Liver (tissue), 9 donors: ENCODE results near the gene PARD3. TPM values are rescaled to one million over a fixed set of nuclear protein-coding genes. Genes with fewer than 3 reads are reported as not detected.
A peak's percentile ranks its signal among the peaks of the same experiment; 100 is the strongest.

Experiments used
- DNase-seq: peaks from one replicate; pipeline ENCODE4 v3.0.0-alpha.2; 2017; ENCODE audit warnings: low spot score
- H3K27ac ChIP-seq, 2 donors: one replicate each; pipeline ENCODE4 v1.7.0; 2013; ENCODE audit warnings: inconsistent platforms in 2 of 2, low read length in 2 of 2, control low read depth in 1 of 2, low read depth in 1 of 2, mild to moderate bottlenecking in 1 of 2
- H3K27me3 ChIP-seq, 4 donors: one replicate each; pipeline versions ENCODE4 v1.6.1 to v1.7.0; 2013; ENCODE audit warnings: low read length in 3 of 4, inconsistent platforms in 1 of 4, mild to moderate bottlenecking in 1 of 4, moderate library complexity in 1 of 4; ENCODE audit not compliant: control insufficient read depth in 4 of 4, insufficient read depth in 4 of 4
- H3K36me3 ChIP-seq, 4 donors: one replicate each; pipeline versions ENCODE4 v1.6.1 to v1.7.0; 2013; ENCODE audit warnings: low read length in 3 of 4, mild to moderate bottlenecking in 3 of 4, low read depth in 1 of 4, moderate library complexity in 1 of 4; ENCODE audit not compliant: control insufficient read depth in 4 of 4, insufficient read depth in 3 of 4
- H3K4me1 ChIP-seq, 4 donors: one replicate each; pipeline versions ENCODE4 v1.6.1 to v1.7.0; 2013; ENCODE audit warnings: low read length in 3 of 4, mild to moderate bottlenecking in 3 of 4, moderate library complexity in 1 of 4; ENCODE audit not compliant: control insufficient read depth in 4 of 4, insufficient read depth in 4 of 4
- H3K4me3 ChIP-seq, 3 donors: one replicate each; pipeline versions ENCODE4 v1.6.1 to v1.7.0; 2013; ENCODE audit warnings: low read length in 3 of 3, control low read depth in 1 of 3, low read depth in 1 of 3, mild to moderate bottlenecking in 1 of 3
- H3K9ac ChIP-seq, 2 donors: one replicate each; pipeline ENCODE4 v1.7.0; 2013; ENCODE audit warnings: low read length in 2 of 2, mild to moderate bottlenecking in 2 of 2, moderate library complexity in 2 of 2, control low read depth in 1 of 2, low read depth in 1 of 2
- H3K9me3 ChIP-seq, 4 donors: one replicate each; pipeline versions ENCODE4 v1.6.1 to v1.7.0; 2013; ENCODE audit warnings: low read length in 3 of 4; ENCODE audit not compliant: control insufficient read depth in 4 of 4
- EGR1 ChIP-seq, 2 donors: IDR thresholded peaks; 2 replicates each; pipeline ENCODE4 v1.6.1; 2016 to 2018; ENCODE audit warnings: antibody characterized with exemption in 2 of 2, low read depth in 2 of 2
- FOXA1 ChIP-seq: IDR thresholded peaks from 2 replicates; pipeline ENCODE4 v1.6.1; 2016; ENCODE audit warnings: antibody characterized with exemption
- FOXA2 ChIP-seq: IDR thresholded peaks from 2 replicates; pipeline ENCODE4 v1.6.1; 2016; ENCODE audit warnings: antibody characterized with exemption
- HNF4A ChIP-seq, 2 donors: conservative IDR thresholded peaks; 2 replicates each; pipeline ENCODE4 v1.6.1; 2016; ENCODE audit warnings: antibody characterized with exemption in 2 of 2, mild to moderate bottlenecking in 2 of 2
- JUND ChIP-seq, 2 donors: IDR thresholded peaks; 2 replicates each; pipeline ENCODE4 v1.6.1; 2016; ENCODE audit warnings: antibody characterized with exemption in 2 of 2
- RAD21 ChIP-seq, 2 donors: IDR thresholded peaks; 2 replicates each; pipeline ENCODE4 v1.6.1; 2016; ENCODE audit warnings: antibody characterized with exemption in 2 of 2, mild to moderate bottlenecking in 2 of 2
- RXRA ChIP-seq, 2 donors: IDR thresholded peaks; 2 replicates each; pipeline ENCODE4 v1.6.1; 2017 to 2018; ENCODE audit warnings: antibody characterized with exemption in 2 of 2, mild to moderate bottlenecking in 1 of 2
- SP1 ChIP-seq: IDR thresholded peaks from 2 replicates; pipeline ENCODE4 v1.6.1; 2018; ENCODE audit warnings: antibody characterized with exemption, mild to moderate bottlenecking
- TAF1 ChIP-seq: conservative IDR thresholded peaks from 2 replicates; pipeline ENCODE4 v1.6.1; 2016; ENCODE audit warnings: antibody characterized with exemption, mild to moderate bottlenecking
- YY1 ChIP-seq: IDR thresholded peaks from 2 replicates; pipeline ENCODE4 v1.6.1; 2016; ENCODE audit warnings: antibody characterized with exemption, mild to moderate bottlenecking
- WGBS: extraction: QIAGEN DNeasy Blood & Tissue Kit; methylation state at CpG from one replicate; pipeline ENCODE4 v1.1.7; 2013; 5-methylcytosine and 5-hydroxymethylcytosine counted together
- polyA plus RNA-seq, 2 donors: library from polyadenylated mRNA; stranded (reverse) in 1 of 2; unstranded in 1 of 2; fragments of 200-250 nt in 1 of 2; fragments of >200 nt in 1 of 2; fragmentation: Nextera tagmentation in 1 of 2; extraction: Ambion mirVana in 1 of 2; gene quantifications; one replicate each; pipeline versions ENCODE4 v1.2.1 to v1.2.3, GENCODE V29; 2013 to 2015
- total RNA-seq, 2 donors: library from RNA; depleted of rRNA; stranded (reverse); fragments of >200 nt; gene quantifications; one replicate each; pipeline ENCODE4 v1.2.3, GENCODE V29; 2014
- TF ChIP-seq, protein P1 (sequence below): fragments of 150-350 bp; IDR thresholded peaks from 2 replicates; pipeline ENCODE4 v1.5.1; 2017; ENCODE audit warnings: improper control_type of control experiment, low read depth, low read length; ENCODE audit not compliant: missing input control
- TF ChIP-seq, protein P2 (sequence below): IDR thresholded peaks from 2 replicates; pipeline ENCODE4 v1.6.1; 2016; ENCODE audit warnings: antibody characterized with exemption
- TF ChIP-seq, protein P3 (sequence below): IDR thresholded peaks from 2 replicates; pipeline ENCODE4 v1.6.1; 2016; ENCODE audit warnings: antibody characterized with exemption, mild to moderate bottlenecking
- donor health status: healthy.
- donor health status: healthy.
- donor health status: healthy.
- donor health status: healthy.
- donor health status: healthy.

PARD3 gene
- total and polyA plus RNA-seq, 4 donors: 12.3 to 43.8 (median 13.5) TPM

DNA sequence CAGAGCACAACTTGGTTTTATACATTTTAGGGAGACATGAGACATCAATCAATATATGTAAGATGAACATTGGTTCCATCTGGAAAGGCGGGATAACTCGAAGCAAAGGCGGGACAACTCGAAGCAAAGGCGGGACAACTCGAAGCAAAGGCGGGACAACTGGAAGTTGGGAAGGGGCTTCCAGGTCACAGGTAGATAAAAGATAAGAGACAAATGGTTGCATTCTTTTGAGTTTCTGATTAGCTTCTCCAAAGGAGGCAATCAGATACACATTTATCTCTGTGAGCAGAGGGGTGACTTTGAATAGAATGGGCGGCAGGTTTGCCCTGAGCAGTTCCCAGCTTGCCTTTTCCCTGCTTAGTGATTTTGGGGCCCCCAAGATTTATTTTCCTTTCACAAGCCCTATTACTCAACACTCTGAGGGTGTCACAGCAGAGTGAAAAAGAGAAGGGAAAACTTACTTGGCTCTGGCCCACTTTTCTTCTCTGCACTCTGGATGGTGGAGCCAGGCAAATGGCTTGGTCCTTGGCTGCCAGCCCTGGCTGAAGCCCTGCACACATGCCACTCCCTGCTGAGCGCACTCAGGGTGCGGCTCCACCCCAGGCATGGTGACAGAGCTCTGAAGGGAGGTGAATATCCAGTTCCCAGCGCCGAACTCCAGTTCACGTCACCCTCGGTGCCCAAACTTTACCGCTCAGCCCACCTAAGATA lies 46.7 kb downstream of the PARD3 start:
- Histone ChIP-seq H3K9ac (no peak overlapping the region), H3K36me3 (no peaks in the 10 kb centered on the region), H3K27me3 (no peaks in the 10 kb centered on the region), H3K4me3 (no peak overlapping the region), H3K9me3 (no peaks in the 10 kb centered on the region), H3K27ac (no peak overlapping the region), H3K4me1 (peaks cover 2 to 19% (median 7%) of the 10 kb centered on the region in 4 donors)
- no peak for DNase-seq
- TF ChIP-seq, protein P1, sequence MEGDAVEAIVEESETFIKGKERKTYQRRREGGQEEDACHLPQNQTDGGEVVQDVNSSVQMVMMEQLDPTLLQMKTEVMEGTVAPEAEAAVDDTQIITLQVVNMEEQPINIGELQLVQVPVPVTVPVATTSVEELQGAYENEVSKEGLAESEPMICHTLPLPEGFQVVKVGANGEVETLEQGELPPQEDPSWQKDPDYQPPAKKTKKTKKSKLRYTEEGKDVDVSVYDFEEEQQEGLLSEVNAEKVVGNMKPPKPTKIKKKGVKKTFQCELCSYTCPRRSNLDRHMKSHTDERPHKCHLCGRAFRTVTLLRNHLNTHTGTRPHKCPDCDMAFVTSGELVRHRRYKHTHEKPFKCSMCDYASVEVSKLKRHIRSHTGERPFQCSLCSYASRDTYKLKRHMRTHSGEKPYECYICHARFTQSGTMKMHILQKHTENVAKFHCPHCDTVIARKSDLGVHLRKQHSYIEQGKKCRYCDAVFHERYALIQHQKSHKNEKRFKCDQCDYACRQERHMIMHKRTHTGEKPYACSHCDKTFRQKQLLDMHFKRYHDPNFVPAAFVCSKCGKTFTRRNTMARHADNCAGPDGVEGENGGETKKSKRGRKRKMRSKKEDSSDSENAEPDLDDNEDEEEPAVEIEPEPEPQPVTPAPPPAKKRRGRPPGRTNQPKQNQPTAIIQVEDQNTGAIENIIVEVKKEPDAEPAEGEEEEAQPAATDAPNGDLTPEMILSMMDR: no peak
- TF ChIP-seq, protein P2, sequence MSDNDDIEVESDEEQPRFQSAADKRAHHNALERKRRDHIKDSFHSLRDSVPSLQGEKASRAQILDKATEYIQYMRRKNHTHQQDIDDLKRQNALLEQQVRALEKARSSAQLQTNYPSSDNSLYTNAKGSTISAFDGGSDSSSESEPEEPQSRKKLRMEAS: peak; percentile 42
- TF ChIP-seq EGR1 (IDR thresholded peaks at IDR 0.05; ENCODE audit: low read depth in 2 of 2) (no peak), HNF4A (conservative IDR thresholded peaks at IDR 0.05) (peak; percentile 29 to 45), RAD21 (IDR thresholded peaks at IDR 0.05) (peak; percentile 34 to 51), YY1 (peak; percentile 70), RXRA (IDR thresholded peaks at IDR 0.05) (peak; percentile 31 to 50)
- TF ChIP-seq, protein P3, sequence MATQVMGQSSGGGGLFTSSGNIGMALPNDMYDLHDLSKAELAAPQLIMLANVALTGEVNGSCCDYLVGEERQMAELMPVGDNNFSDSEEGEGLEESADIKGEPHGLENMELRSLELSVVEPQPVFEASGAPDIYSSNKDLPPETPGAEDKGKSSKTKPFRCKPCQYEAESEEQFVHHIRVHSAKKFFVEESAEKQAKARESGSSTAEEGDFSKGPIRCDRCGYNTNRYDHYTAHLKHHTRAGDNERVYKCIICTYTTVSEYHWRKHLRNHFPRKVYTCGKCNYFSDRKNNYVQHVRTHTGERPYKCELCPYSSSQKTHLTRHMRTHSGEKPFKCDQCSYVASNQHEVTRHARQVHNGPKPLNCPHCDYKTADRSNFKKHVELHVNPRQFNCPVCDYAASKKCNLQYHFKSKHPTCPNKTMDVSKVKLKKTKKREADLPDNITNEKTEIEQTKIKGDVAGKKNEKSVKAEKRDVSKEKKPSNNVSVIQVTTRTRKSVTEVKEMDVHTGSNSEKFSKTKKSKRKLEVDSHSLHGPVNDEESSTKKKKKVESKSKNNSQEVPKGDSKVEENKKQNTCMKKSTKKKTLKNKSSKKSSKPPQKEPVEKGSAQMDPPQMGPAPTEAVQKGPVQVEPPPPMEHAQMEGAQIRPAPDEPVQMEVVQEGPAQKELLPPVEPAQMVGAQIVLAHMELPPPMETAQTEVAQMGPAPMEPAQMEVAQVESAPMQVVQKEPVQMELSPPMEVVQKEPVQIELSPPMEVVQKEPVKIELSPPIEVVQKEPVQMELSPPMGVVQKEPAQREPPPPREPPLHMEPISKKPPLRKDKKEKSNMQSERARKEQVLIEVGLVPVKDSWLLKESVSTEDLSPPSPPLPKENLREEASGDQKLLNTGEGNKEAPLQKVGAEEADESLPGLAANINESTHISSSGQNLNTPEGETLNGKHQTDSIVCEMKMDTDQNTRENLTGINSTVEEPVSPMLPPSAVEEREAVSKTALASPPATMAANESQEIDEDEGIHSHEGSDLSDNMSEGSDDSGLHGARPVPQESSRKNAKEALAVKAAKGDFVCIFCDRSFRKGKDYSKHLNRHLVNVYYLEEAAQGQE: peak; percentile 12
- 65% methylated on average over 15 of the region's 15 CpGs for WGBS

DNA sequence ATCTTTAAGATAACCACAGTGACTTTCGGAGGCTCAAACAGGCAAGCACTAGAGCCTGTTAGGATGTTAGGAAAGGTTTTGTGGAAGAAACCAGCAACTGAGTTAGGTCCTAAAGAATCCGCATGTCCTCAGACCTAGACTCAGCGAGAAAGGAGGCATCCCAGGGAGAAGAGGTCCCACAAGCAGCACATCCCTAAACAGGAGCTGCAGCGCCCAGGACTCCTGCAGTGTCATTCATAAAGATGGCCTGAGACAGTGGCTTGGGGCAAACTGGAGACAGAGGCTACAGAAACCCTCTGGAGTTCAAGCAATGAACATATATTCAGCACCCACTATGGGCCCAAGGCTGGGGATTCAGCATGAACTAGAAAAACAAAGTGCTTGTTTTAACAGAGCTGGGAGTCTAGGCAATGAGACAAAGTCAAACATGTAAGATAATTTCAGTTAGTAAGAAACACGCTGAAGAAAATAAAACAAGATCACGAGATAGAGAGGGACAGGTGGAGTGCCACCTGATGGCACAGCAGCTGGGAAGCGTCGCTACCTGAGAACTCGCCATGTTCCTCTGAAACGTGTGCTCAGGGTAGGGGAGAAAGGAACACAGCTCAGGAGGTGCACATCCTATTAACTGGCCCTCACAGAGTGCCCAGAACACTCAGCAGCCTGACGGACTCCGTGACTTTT lies 48.1 kb downstream of the PARD3 start:
- Histone ChIP-seq H3K27me3 (no peaks in the 10 kb centered on the region), H3K36me3 (no peaks in the 10 kb centered on the region), H3K9ac (no peak overlapping the region), H3K4me3 (no peak overlapping the region), H3K9me3 (no peaks in the 10 kb centered on the region), H3K27ac (no peak overlapping the region), H3K4me1 (peaks cover 3 to 19% (median 10%) of the 10 kb centered on the region in 4 donors)
- DNase-seq: no peak
- TF ChIP-seq YY1: no peak
- no peak for TF ChIP-seq HNF4A (conservative IDR thresholded peaks at IDR 0.05)
- TF ChIP-seq TAF1: no peak
- TF ChIP-seq SP1: no peak
- TF ChIP-seq, protein P3: no peak
- TF ChIP-seq JUND (IDR thresholded peaks at IDR 0.05): no peak
- no peak for TF ChIP-seq FOXA2
- TF ChIP-seq, protein P1: no peak
- TF ChIP-seq FOXA1: no peak
- WGBS: 91% methylated on average over 12 of the region's 12 CpGs
